HEK293 (cell line): ENCODE data around the gene AURKA.

ENCODE experiments used
- CTCF ChIA-PET: fragments of 350-600 bp; formaldehyde crosslinking; extraction: SDS; loops from one replicate; lab custom pipeline; 2021; ENCODE audit warnings: antibody characterized with exemption; lab: Yijun Ruan, JAX
- POLR2A ChIA-PET: fragments of 300-600 bp; formaldehyde crosslinking; extraction: SDS; loops from one replicate; lab custom pipeline; 2020; ENCODE audit warnings: antibody characterized with exemption, inconsistent platforms; lab: Yijun Ruan, JAX
- H3K27ac ChIP-seq: fragments of 200-500 bp; sonication (Bioruptor generic); 2 replicates; pipeline ENCODE4 v1.5.1; 2014; ENCODE audit warnings: low read depth, low read length, control low read depth, inconsistent platforms; ENCODE audit errors: extremely low read depth
- H3K36me3 ChIP-seq, 2 experiments: fragments of 200-500 bp in 1 of 2; sonication (Bioruptor generic) in 1 of 2; 1 replicate in 1 of 2; 2 replicates in 1 of 2; pipeline ENCODE4 v1.5.1; 2014 to 2017; ENCODE audit warnings: inconsistent platforms in 2 of 2, low read length in 2 of 2; ENCODE audit not compliant: control insufficient read depth in 2 of 2, insufficient read depth in 1 of 2
- H3K4me1 ChIP-seq: fragments of 200-500 bp; sonication (Bioruptor generic); 2 replicates; pipeline ENCODE4 v1.5.1; 2014; ENCODE audit warnings: mild to moderate bottlenecking, low read length, inconsistent platforms; ENCODE audit not compliant: control insufficient read depth, insufficient read depth
- H3K4me3 ChIP-seq: 2 replicates; pipeline ENCODE4 v1.5.1; 2011; ENCODE audit warnings: low read depth, mild to moderate bottlenecking, control low read depth, low read length, moderate library complexity
- H3K9me3 ChIP-seq: fragments of 200-500 bp; sonication (Bioruptor generic); 2 replicates; pipeline ENCODE4 v1.5.1; 2014; ENCODE audit warnings: low read depth, low read length, inconsistent platforms; ENCODE audit not compliant: control insufficient read depth, insufficient read depth
- GLIS1 ChIP-seq: fragments of 450-650 bp; formaldehyde crosslinking; IDR thresholded peaks from 2 replicates; pipeline ENCODE4 v1.5.1; 2016; ENCODE audit warnings: missing biosample characterization, missing genetic modification characterization
- SCRT1 ChIP-seq: fragments of 450-650 bp; formaldehyde crosslinking; IDR thresholded peaks from 2 replicates; pipeline ENCODE4 v1.5.1; 2016; ENCODE audit warnings: missing biosample characterization, missing genetic modification characterization, borderline replicate concordance
- SP7 ChIP-seq: fragments of 450-650 bp; formaldehyde crosslinking; IDR thresholded peaks from 2 replicates; pipeline ENCODE4 v1.5.1; 2016; ENCODE audit warnings: missing biosample characterization, missing genetic modification characterization
- TRIM28 ChIP-seq: IDR thresholded peaks from 2 replicates; pipeline ENCODE4 v1.6.1; 2011; ENCODE audit warnings: low read length, control low read depth, borderline replicate concordance
- ZBTB21 ChIP-seq: fragments of 450-650 bp; formaldehyde crosslinking; IDR thresholded peaks from 2 replicates; pipeline ENCODE4 v1.5.1; 2017; ENCODE audit warnings: missing biosample characterization, missing genetic modification characterization
- ZBTB48 ChIP-seq: fragments of 450-650 bp; formaldehyde crosslinking; IDR thresholded peaks from 2 replicates; pipeline ENCODE4 v1.5.1; 2016; ENCODE audit warnings: missing biosample characterization, missing genetic modification characterization
- ZFP37 ChIP-seq: fragments of 450-650 bp; formaldehyde crosslinking; IDR thresholded peaks from 2 replicates; pipeline ENCODE4 v1.5.1; 2016; ENCODE audit warnings: missing biosample characterization, missing genetic modification characterization
- ZIC2 ChIP-seq: fragments of 450-650 bp; formaldehyde crosslinking; IDR thresholded peaks from 2 replicates; pipeline ENCODE4 v1.5.1; 2016; ENCODE audit warnings: missing biosample characterization, missing genetic modification characterization
- ZNF157 ChIP-seq: fragments of 450-650 bp; formaldehyde crosslinking; IDR thresholded peaks from 2 replicates; pipeline ENCODE4 v1.5.1; 2016; ENCODE audit warnings: missing biosample characterization, missing genetic modification characterization
- ZNF184 ChIP-seq: fragments of 450-650 bp; IDR thresholded peaks from 2 replicates; pipeline ENCODE4 v1.5.1; 2018; ENCODE audit warnings: missing biosample characterization, mild to moderate bottlenecking, missing genetic modification characterization
- ZNF19 ChIP-seq: fragments of 450-650 bp; formaldehyde crosslinking; IDR thresholded peaks from 2 replicates; pipeline ENCODE4; 2016; ENCODE audit warnings: missing biosample characterization, missing genetic modification characterization, low read depth
- ZNF214 ChIP-seq: fragments of 450-650 bp; formaldehyde crosslinking; IDR thresholded peaks from 2 replicates; pipeline ENCODE4 v1.5.1; 2017; ENCODE audit warnings: missing biosample characterization, mild to moderate bottlenecking, missing genetic modification characterization, borderline replicate concordance
- ZNF223 ChIP-seq: fragments of 450-650 bp; formaldehyde crosslinking; IDR thresholded peaks from 2 replicates; pipeline ENCODE4 v1.5.1; 2016; ENCODE audit warnings: missing biosample characterization, missing genetic modification characterization
- ZNF548 ChIP-seq: fragments of 450-650 bp; formaldehyde crosslinking; IDR thresholded peaks from 2 replicates; pipeline ENCODE4 v1.5.1; 2016; ENCODE audit warnings: missing biosample characterization, missing genetic modification characterization
- ZNF549 ChIP-seq: fragments of 450-650 bp; IDR thresholded peaks from 2 replicates; pipeline ENCODE4 v1.5.1; 2018; ENCODE audit warnings: missing biosample characterization, missing genetic modification characterization, mild to moderate bottlenecking, inconsistent platforms, moderate library complexity
- ZNF555 ChIP-seq: fragments of 450-650 bp; formaldehyde crosslinking; conservative IDR thresholded peaks from 2 replicates; pipeline ENCODE4 v1.5.1; 2017; ENCODE audit warnings: missing biosample characterization, mild to moderate bottlenecking, missing genetic modification characterization, inconsistent platforms
- ZNF654 ChIP-seq: fragments of 450-650 bp; formaldehyde crosslinking; IDR thresholded peaks from 2 replicates; pipeline ENCODE4 v1.5.1; 2016; ENCODE audit warnings: low read depth, missing biosample characterization, missing genetic modification characterization
- ZNF658 ChIP-seq: fragments of 450-650 bp; formaldehyde crosslinking; IDR thresholded peaks from 2 replicates; pipeline ENCODE4; 2016; ENCODE audit warnings: missing biosample characterization, missing genetic modification characterization
- ZNF670 ChIP-seq: fragments of 450-650 bp; formaldehyde crosslinking; IDR thresholded peaks from 2 replicates; pipeline ENCODE4 v1.5.1; 2016; ENCODE audit warnings: missing biosample characterization, missing genetic modification characterization, low read depth
- ZNF837 ChIP-seq: fragments of 450-650 bp; formaldehyde crosslinking; IDR thresholded peaks from 2 replicates; pipeline ENCODE4 v1.5.1; 2016; ENCODE audit warnings: missing biosample characterization, missing genetic modification characterization
- TF ChIP-seq, protein P1 (sequence below): fragments of 450-650 bp; formaldehyde crosslinking; IDR thresholded peaks from 2 replicates; pipeline ENCODE4 v1.5.1; 2016; ENCODE audit warnings: missing biosample characterization, missing genetic modification characterization, borderline replicate concordance
- TF ChIP-seq, protein P2 (sequence below): fragments of 450-650 bp; formaldehyde crosslinking; IDR thresholded peaks from 2 replicates; pipeline ENCODE4 v1.5.0; 2017; ENCODE audit warnings: missing biosample characterization, missing genetic modification characterization, borderline replicate concordance
- TF ChIP-seq, protein P3 (sequence below): fragments of 450-650 bp; formaldehyde crosslinking; IDR thresholded peaks from 2 replicates; pipeline ENCODE4 v1.5.1; 2017; ENCODE audit warnings: missing biosample characterization, mild to moderate bottlenecking, missing genetic modification characterization, moderate library complexity
- TF ChIP-seq, protein P4 (sequence below): fragments of 450-650 bp; formaldehyde crosslinking; IDR thresholded peaks from 2 replicates; pipeline ENCODE4 v1.5.1; 2016; ENCODE audit warnings: missing biosample characterization, missing genetic modification characterization

Gene AURKA

DNA sequence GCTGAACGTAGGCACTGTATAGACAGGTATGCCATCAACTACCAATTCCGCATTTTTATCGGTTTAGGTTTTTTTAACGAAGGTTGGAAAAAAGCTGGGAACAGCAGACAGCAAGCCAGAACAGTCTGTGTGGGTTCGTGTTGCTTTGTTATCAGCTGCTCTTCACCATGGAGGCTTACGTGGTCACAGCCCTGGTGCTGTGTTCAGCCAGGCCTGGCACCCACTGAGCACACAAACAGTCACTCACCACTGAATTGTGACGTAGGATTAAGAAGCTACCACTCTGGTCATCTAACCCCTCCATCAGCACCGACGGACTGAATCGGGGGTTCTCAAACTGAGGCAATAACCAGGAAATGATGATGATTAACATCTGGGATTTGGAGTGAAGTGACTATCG is 20.0 kb downstream of the AURKA start:
- no peak overlapping the region for H3K27ac ChIP-seq
- H3K9me3 ChIP-seq, result no peaks in the 10 kb centered on the region
- H3K4me3 ChIP-seq, result no peak overlapping the region
- H3K36me3 ChIP-seq, result peaks cover 45 to 95% of the 10 kb centered on the region in 2 experiments
- CTCF ChIA-PET, result no interaction called here
- POLR2A ChIA-PET, result interaction anchor here (0.7 to 1.1 kb wide), 2 partner anchors 13 to 20 kb away, joined by 4 to 7 read pairs; partner anchors contain the start of genes AURKA, CSTF1 and FAM210B
- TF ChIP-seq ZNF548 (no peak), ZNF223 (tag by site-specific recombination) (no peak), ZFP37 (tag by site-specific recombination) (no peak), ZNF555 (no peak), ZNF654 (tag by site-specific recombination) (no peak), ZBTB21 (no peak), TRIM28 (no peak), ZNF670 (tag by site-specific recombination) (no peak), SCRT1 (tag by site-specific recombination) (no peak), ZNF184 (tag by site-specific recombination) (no peak), ZNF214 (no peak), ZNF19 (tag by site-specific recombination) (no peak), ZNF837 (tag by site-specific recombination) (no peak), ZNF157 (no peak), SP7 (no peak), ZBTB48 (tag by site-specific recombination) (no peak)
- TF ChIP-seq, protein P1, sequence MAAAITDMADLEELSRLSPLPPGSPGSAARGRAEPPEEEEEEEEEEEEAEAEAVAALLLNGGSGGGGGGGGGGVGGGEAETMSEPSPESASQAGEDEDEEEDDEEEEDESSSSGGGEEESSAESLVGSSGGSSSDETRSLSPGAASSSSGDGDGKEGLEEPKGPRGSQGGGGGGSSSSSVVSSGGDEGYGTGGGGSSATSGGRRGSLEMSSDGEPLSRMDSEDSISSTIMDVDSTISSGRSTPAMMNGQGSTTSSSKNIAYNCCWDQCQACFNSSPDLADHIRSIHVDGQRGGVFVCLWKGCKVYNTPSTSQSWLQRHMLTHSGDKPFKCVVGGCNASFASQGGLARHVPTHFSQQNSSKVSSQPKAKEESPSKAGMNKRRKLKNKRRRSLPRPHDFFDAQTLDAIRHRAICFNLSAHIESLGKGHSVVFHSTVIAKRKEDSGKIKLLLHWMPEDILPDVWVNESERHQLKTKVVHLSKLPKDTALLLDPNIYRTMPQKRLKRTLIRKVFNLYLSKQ (tag by site-specific recombination), result no peak
- TF ChIP-seq, protein P2, sequence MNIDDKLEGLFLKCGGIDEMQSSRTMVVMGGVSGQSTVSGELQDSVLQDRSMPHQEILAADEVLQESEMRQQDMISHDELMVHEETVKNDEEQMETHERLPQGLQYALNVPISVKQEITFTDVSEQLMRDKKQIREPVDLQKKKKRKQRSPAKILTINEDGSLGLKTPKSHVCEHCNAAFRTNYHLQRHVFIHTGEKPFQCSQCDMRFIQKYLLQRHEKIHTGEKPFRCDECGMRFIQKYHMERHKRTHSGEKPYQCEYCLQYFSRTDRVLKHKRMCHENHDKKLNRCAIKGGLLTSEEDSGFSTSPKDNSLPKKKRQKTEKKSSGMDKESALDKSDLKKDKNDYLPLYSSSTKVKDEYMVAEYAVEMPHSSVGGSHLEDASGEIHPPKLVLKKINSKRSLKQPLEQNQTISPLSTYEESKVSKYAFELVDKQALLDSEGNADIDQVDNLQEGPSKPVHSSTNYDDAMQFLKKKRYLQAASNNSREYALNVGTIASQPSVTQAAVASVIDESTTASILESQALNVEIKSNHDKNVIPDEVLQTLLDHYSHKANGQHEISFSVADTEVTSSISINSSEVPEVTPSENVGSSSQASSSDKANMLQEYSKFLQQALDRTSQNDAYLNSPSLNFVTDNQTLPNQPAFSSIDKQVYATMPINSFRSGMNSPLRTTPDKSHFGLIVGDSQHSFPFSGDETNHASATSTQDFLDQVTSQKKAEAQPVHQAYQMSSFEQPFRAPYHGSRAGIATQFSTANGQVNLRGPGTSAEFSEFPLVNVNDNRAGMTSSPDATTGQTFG (tag by site-specific recombination), result no peak
- no peaks in the 10 kb centered on the region for H3K4me1 ChIP-seq

DNA sequence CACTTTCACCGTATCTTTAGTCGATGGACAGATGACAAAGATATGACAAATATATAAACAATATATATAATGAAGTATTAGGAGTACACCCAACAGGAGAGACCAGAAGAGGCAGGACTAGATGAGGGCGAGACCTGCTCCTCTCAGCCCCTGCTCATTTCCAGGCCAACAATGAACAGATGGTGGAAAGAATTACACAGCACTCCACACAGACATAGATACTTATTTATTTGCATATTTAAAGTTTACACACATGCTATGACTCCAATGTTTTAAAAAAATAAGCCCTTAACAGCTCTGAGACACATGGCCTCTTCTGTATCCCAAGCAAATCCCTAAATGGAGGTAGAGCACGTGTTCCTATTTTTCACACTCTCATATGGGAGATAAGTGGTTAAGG is 22.8 kb downstream of the AURKA start:
- TF ChIP-seq GLIS1 (no peak), ZNF549 (no peak), ZNF658 (tag by site-specific recombination) (no peak), ZIC2 (tag by site-specific recombination) (no peak)
- TF ChIP-seq, protein P3, sequence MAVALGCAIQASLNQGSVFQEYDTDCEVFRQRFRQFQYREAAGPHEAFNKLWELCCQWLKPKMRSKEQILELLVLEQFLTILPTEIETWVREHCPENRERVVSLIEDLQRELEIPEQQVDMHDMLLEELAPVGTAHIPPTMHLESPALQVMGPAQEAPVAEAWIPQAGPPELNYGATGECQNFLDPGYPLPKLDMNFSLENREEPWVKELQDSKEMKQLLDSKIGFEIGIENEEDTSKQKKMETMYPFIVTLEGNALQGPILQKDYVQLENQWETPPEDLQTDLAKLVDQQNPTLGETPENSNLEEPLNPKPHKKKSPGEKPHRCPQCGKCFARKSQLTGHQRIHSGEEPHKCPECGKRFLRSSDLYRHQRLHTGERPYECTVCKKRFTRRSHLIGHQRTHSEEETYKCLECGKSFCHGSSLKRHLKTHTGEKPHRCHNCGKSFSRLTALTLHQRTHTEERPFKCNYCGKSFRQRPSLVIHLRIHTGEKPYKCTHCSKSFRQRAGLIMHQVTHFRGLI (tag by site-specific recombination), result no peak
- TF ChIP-seq, protein P4, sequence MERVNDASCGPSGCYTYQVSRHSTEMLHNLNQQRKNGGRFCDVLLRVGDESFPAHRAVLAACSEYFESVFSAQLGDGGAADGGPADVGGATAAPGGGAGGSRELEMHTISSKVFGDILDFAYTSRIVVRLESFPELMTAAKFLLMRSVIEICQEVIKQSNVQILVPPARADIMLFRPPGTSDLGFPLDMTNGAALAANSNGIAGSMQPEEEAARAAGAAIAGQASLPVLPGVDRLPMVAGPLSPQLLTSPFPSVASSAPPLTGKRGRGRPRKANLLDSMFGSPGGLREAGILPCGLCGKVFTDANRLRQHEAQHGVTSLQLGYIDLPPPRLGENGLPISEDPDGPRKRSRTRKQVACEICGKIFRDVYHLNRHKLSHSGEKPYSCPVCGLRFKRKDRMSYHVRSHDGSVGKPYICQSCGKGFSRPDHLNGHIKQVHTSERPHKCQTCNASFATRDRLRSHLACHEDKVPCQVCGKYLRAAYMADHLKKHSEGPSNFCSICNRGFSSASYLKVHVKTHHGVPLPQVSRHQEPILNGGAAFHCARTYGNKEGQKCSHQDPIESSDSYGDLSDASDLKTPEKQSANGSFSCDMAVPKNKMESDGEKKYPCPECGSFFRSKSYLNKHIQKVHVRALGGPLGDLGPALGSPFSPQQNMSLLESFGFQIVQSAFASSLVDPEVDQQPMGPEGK (tag by site-specific recombination), result no peak
- CTCF ChIA-PET, result no interaction called here

More for the DNA sequence above, 22.8 kb downstream of the AURKA start:
- Histone ChIP-seq H3K36me3 (peaks cover 26 to 95% of the 10 kb centered on the region in 2 experiments), H3K4me3 (no peak overlapping the region), H3K4me1 (no peaks in the 10 kb centered on the region), H3K27ac (no peak overlapping the region), H3K9me3 (no peaks in the 10 kb centered on the region)
- POLR2A ChIA-PET, result interaction anchor here (0.6 to 1.1 kb wide), 3 partner anchors 11 to 23 kb away, joined by 3 to 7 read pairs (median 4); partner anchors contain the start of genes AURKA, CSTF1 and FAM210B
